ENCODE results near the gene INSIG1. TPM values are rescaled to one million over a fixed set of nuclear protein-coding genes. Genes with fewer than 3 reads are reported as not detected.

INSIG1 gene
- total and polyA plus RNA-seq, 2 experiments from 2014 or later: 70.3 to 131 TPM

- Histone ChIP-seq H3F3A (replicated peaks; ENCODE audit: low read depth) (no peaks in the 10 kb centered on the region), H3K79me2 (replicated peaks; ENCODE audit: insufficient read depth) (peaks cover 13% of the 10 kb centered on the region), H3K36me3 (ENCODE audit: insufficient read depth) (peaks cover 27% of the 10 kb centered on the region), H3K4me2 (no peak overlapping the region), H3K4me3 (no peak overlapping the region), H2AFZ (no peak overlapping the region), H3K27ac (ENCODE audit: low read depth) (no peak overlapping the region), H4K20me1 (replicated peaks; ENCODE audit: insufficient read depth) (peaks cover 25% of the 10 kb centered on the region), H3K27me3 (ENCODE audit: insufficient read depth) (no peaks in the 10 kb centered on the region), H3K4me1 (ENCODE audit: insufficient read depth) (no peaks in the 10 kb centered on the region), H3K9me2 (ENCODE audit: insufficient read depth) (no peaks in the 10 kb centered on the region)
- Mint-ChIP-seq H3K27me3 (ENCODE audit: insufficient read depth, low read depth, poor library complexity) (no peaks in the 10 kb centered on the region), H3K27ac (no peak overlapping the region), H3K4me1 (no peaks in the 10 kb centered on the region; the same call in 2 of the 3 replicates), H3K9me3 (no peaks in the 10 kb centered on the region), H3K36me3 (ENCODE audit: low read depth) (peaks cover 31% of the 10 kb centered on the region), H3K4me3 (no peak overlapping the region)
- no peak for ATAC-seq
- DNase-seq (ENCODE audit: low spot score): no peak
- TF ChIP-seq REST (IDR thresholded peaks at IDR 0.05; ENCODE audit: unreplicated experiment) (no peak), ZNF462 (CRISPR knock-in tag; IDR thresholded peaks at IDR 0.05) (no peak), ZNF331 (CRISPR knock-in tag; IDR thresholded peaks at IDR 0.05; ENCODE audit: low read depth) (no peak), CTCF (conservative IDR thresholded peaks at IDR 0.05; ENCODE audit: low read depth in 2 of 2) (no peak), NANOG (IDR thresholded peaks at IDR 0.05; ENCODE audit: borderline replicate concordance) (no peak), ZNF114 (CRISPR knock-in tag; IDR thresholded peaks at IDR 0.05) (no peak)
These were observed 12.9 kb downstream of the INSIG1 start for GRCh38 chr7:155310425-155311114.

Measured in GM23338 (cell line).